Spleen (tissue), 11 donors: ENCODE results near the gene TRPM1. TPM values are rescaled to one million over a fixed set of nuclear protein-coding genes. Genes with fewer than 3 reads are reported as not detected.

Experiments used
- DNase-seq: peaks from one replicate; pipeline ENCODE4 v3.0.0-alpha.2; 2020
- H3K27ac ChIP-seq, 8 donors: fragments of 200-600 bp; sonication (generic) in 7 of 8; 1 replicate in 4 of 8; 2 replicates in 4 of 8; pipeline versions ENCODE4 v1.5.0 to v1.8.0; 2016 to 2021; ENCODE audit warnings: inconsistent platforms in 4 of 8, mild to moderate bottlenecking in 4 of 8, moderate library complexity in 1 of 8
- H3K27me3 ChIP-seq, 7 donors: fragments of 200-600 bp; sonication (generic) in 6 of 7; replicated peaks in 1 of 7; 1 replicate in 4 of 7; 2 replicates in 3 of 7; pipeline versions ENCODE4 v1.5.0 to v1.8.0; 2016 to 2021; ENCODE audit warnings: inconsistent platforms in 3 of 7, mild to moderate bottlenecking in 1 of 7
- H3K36me3 ChIP-seq, 6 donors: fragments of 200-600 bp; sonication (generic) in 5 of 6; 1 replicate in 4 of 6; 2 replicates in 2 of 6; pipeline versions ENCODE4 v1.5.0 to v1.8.0; 2016 to 2021; ENCODE audit warnings: inconsistent platforms in 2 of 6
- H3K4me1 ChIP-seq, 6 donors: fragments of 200-600 bp; sonication (generic) in 5 of 6; 1 replicate in 3 of 6; 2 replicates in 3 of 6; pipeline versions ENCODE4 v1.5.0 to v1.8.0; 2016 to 2021; ENCODE audit warnings: inconsistent platforms in 3 of 6
- H3K4me3 ChIP-seq, 8 donors: fragments of 200-600 bp; sonication (generic) in 7 of 8; 1 replicate in 4 of 8; 2 replicates in 4 of 8; pipeline versions ENCODE4 v1.5.0 to v1.8.0; 2016 to 2021; ENCODE audit warnings: inconsistent platforms in 4 of 8, mild to moderate bottlenecking in 4 of 8, moderate library complexity in 2 of 8
- H3K9me3 ChIP-seq, 8 donors: fragments of 200-600 bp; sonication (generic) in 7 of 8; 1 replicate in 4 of 8; 2 replicates in 4 of 8; pipeline versions ENCODE4 v1.5.0 to v1.8.0; 2016 to 2021; ENCODE audit warnings: inconsistent platforms in 4 of 8
- POLR2A ChIP-seq, 3 donors: fragments of 450-650 bp; IDR thresholded peaks; one replicate each; pipeline ENCODE4 v1.5.1; 2017; ENCODE audit warnings: antibody characterized with exemption in 3 of 3, mild to moderate bottlenecking in 1 of 3
- POLR2AphosphoS5 ChIP-seq, 3 donors: sonication (generic); formaldehyde crosslinking; IDR thresholded peaks; one replicate each; pipeline ENCODE4 v1.5.1; 2017; ENCODE audit warnings: antibody characterized with exemption in 3 of 3
- WGBS, 5 donors: extraction: QIAGEN DNeasy Blood & Tissue Kit in 3 of 5; methylation state at CpG; one replicate each; pipeline versions ENCODE4 v1.1.5 to v1.1.7; 2013 to 2018; 5-methylcytosine and 5-hydroxymethylcytosine counted together
- intact Hi-C: fragments of 100-400 bp; cut with DNase I; formaldehyde crosslinking; loops from one replicate; pipeline ENCODE4 v1.15.0; 2023; ENCODE audit warnings: low total_unique reads
- polyA plus RNA-seq, 3 donors: library from polyadenylated mRNA; stranded (reverse); fragments of 200-250 nt; gene quantifications; one replicate each; pipeline ENCODE4 v1.2.1, GENCODE V29; 2013
- total RNA-seq, 7 donors: library from RNA; depleted of rRNA in 3 of 7; stranded (reverse); fragments of >200 nt in 3 of 7; fragmentation: NEBNext Ultra II Directional in 4 of 7; extraction: Animal tissue kit (Norgen Biotek cat#: 25700) in 4 of 7; gene quantifications; one replicate each; pipeline versions ENCODE4 v1.1.0 to v1.2.1, GENCODE V29; 2016 to 2021
- TF ChIP-seq, protein P1 (sequence below), 11 experiments: fragments of 200-600 bp in 7 of 11; fragments of 450-650 bp in 4 of 11; sonication (generic) in 4 of 11; IDR thresholded peaks in 8 of 11; conservative IDR thresholded peaks in 3 of 11; 1 replicate in 7 of 11; 2 replicates in 4 of 11; pipeline versions ENCODE4 v1.4.0 to v1.8.0; 2016 to 2021; ENCODE audit warnings: antibody characterized with exemption in 11 of 11, inconsistent platforms in 4 of 11, mild to moderate bottlenecking in 1 of 11
- donor health status: healthy with polysubstance abuse.
- donor health status: DM: no; HTN: no; CAD: no; lungs with moderate emphysema.
- donor health status: DM: no; HTN: no; CAD: no.
- donor health status: Bipolar disorder and iron deficiency.
- donor health status: healthy.
- donor health status: DM: no; HTN: no; CAD: no.
- donor health status: DM: yes; HTN: yes; CAD: no.

TRPM1 gene
- total and polyA plus RNA-seq, 10 donors, result 0.06 to 0.42 TPM; not detected in 8

DNA sequence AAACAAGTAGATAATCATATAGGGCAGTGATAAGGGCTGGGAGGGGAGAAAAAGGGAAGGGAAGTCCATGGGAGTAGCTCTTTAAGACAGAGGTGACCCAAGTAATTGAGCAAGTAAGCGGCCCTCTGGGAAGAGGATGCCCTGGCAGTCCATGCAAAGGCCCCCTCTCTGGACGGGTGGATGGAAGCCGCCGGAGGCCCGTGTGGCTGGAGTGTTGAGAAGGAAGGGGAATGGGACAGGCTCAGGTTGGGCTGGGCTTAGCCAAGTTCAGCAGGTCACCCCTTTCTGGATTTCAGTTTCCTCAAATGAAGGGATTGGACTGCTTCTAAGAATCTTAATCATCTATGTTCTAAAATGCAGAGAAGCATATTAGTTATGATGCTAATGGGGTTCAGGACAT is 32.4 kb upstream of the TRPM1 start:
- Histone ChIP-seq H3K4me1 (peaks cover 0 to 8% (median 7%) of the 10 kb centered on the region in 6 donors), H3K9me3 (no peaks in the 10 kb centered on the region), H3K4me3 (no peak overlapping the region), H3K27me3 (no peaks in the 10 kb centered on the region), H3K36me3 (no peaks in the 10 kb centered on the region), H3K27ac (no peak overlapping the region)
- no peak for DNase-seq
- TF ChIP-seq, protein P1, sequence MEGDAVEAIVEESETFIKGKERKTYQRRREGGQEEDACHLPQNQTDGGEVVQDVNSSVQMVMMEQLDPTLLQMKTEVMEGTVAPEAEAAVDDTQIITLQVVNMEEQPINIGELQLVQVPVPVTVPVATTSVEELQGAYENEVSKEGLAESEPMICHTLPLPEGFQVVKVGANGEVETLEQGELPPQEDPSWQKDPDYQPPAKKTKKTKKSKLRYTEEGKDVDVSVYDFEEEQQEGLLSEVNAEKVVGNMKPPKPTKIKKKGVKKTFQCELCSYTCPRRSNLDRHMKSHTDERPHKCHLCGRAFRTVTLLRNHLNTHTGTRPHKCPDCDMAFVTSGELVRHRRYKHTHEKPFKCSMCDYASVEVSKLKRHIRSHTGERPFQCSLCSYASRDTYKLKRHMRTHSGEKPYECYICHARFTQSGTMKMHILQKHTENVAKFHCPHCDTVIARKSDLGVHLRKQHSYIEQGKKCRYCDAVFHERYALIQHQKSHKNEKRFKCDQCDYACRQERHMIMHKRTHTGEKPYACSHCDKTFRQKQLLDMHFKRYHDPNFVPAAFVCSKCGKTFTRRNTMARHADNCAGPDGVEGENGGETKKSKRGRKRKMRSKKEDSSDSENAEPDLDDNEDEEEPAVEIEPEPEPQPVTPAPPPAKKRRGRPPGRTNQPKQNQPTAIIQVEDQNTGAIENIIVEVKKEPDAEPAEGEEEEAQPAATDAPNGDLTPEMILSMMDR (IDR thresholded peaks at IDR 0.05 in 8 of 11, conservative IDR thresholded peaks at IDR 0.05 in 3 of 11), result no peak
- TF ChIP-seq POLR2A (IDR thresholded peaks at IDR 0.05) (no peak), POLR2AphosphoS5 (IDR thresholded peaks at IDR 0.05) (no peak)
- intact Hi-C loops, result no loop called here
- WGBS, 5 donors, result 83 to 96% (median 94%) methylated on average over 5 of the region's 5 CpGs

GRCh38 chr15:31131853-31132375 is 30.4 kb upstream of the TRPM1 start:
- Histone ChIP-seq H3K27me3 (no peaks in the 10 kb centered on the region), H3K4me1 (peaks cover 0 to 10% (median 9%) of the 10 kb centered on the region in 6 donors), H3K27ac (no peak overlapping the region), H3K9me3 (no peaks in the 10 kb centered on the region), H3K36me3 (no peaks in the 10 kb centered on the region), H3K4me3 (no peak overlapping the region)
- DNase-seq, result no peak
- intact Hi-C loops, result no loop called here
- WGBS, 5 donors, result 86 to 95% (median 92%) methylated on average over 12 of the region's 12 CpGs
- TF ChIP-seq POLR2AphosphoS5 (IDR thresholded peaks at IDR 0.05) (no peak), POLR2A (IDR thresholded peaks at IDR 0.05) (no peak)
- TF ChIP-seq, protein P1 (IDR thresholded peaks at IDR 0.05 in 8 of 11, conservative IDR thresholded peaks at IDR 0.05 in 3 of 11), result no peak

GRCh38 chr15:31130576-31131237 is 29.2 kb upstream of the TRPM1 start:
- Histone ChIP-seq H3K27ac (no peak overlapping the region), H3K36me3 (no peaks in the 10 kb centered on the region), H3K4me1 (peaks cover 0 to 10% (median 9%) of the 10 kb centered on the region in 6 donors), H3K4me3 (no peak overlapping the region), H3K27me3 (no peaks in the 10 kb centered on the region), H3K9me3 (no peaks in the 10 kb centered on the region)
- DNase-seq, result no peak
- TF ChIP-seq, protein P1 (IDR thresholded peaks at IDR 0.05 in 8 of 11, conservative IDR thresholded peaks at IDR 0.05 in 3 of 11), result no peak
- TF ChIP-seq POLR2AphosphoS5 (IDR thresholded peaks at IDR 0.05) (no peak), POLR2A (IDR thresholded peaks at IDR 0.05) (no peak)
- 69 to 80% (median 76%) methylated on average over 12 of the region's 12 CpGs for WGBS, 5 donors
- intact Hi-C loops, result no loop called here

DNA sequence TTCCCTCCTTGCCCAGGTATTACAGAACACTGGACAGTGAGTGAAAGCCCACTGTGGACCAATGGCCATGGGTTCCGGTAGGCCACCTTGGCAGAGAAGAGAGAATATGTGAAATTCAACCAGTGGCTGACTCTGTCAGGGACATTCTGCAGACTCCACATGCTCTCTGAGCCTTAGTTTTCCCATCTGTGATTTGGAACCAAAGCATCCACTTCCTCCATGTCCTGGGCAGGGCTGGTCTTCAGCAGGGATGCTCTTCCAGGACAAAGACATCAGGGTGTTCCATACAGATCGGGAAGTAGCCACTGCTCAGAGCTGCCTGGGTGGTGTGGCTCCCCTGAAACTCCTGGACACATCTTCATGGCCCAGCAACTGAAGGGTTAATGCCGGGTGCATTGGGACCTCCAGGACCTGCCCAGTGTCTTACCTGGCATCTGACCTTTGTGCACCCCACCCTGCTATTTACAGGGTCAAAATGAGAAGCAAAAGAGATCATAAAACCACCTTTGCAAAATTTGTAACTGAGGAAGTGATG is 28.3 kb upstream of the TRPM1 start:
- H3K27ac ChIP-seq, result no peak overlapping the region
- H3K27me3 ChIP-seq, result no peaks in the 10 kb centered on the region
- TF ChIP-seq, protein P1 (IDR thresholded peaks at IDR 0.05 in 8 of 11, conservative IDR thresholded peaks at IDR 0.05 in 3 of 11), result no peak
- no peak for TF ChIP-seq POLR2A (IDR thresholded peaks at IDR 0.05)
- 74 to 86% (median 75%) methylated on average over 3 of the region's 3 CpGs for WGBS, 5 donors
- H3K36me3 ChIP-seq, result no peaks in the 10 kb centered on the region
- no peak for DNase-seq
- H3K9me3 ChIP-seq, result no peaks in the 10 kb centered on the region
- H3K4me1 ChIP-seq, result peaks cover 0 to 10% (median 9%) of the 10 kb centered on the region in 6 donors
- no peak overlapping the region for H3K4me3 ChIP-seq
- intact Hi-C loops, result loop anchor here (10.0 kb wide), 2 partner anchors 145 to 185 kb away; no protein-coding TSS in a partner anchor
